GM12878 (cell line): Measurements from ENCODE around the gene CLMP. TPM values are rescaled to one million over a fixed set of nuclear protein-coding genes. Genes with fewer than 3 reads are reported as not detected.

ENCODE experiments used
- ATAC-seq: fragments of 200-7000 bp; cut with Tn5 transposase; 3 replicates; pipeline ENCODE4 v1.9.1; 2020; ENCODE audit warnings: mild to moderate bottlenecking, moderate library complexity
- BruUV-seq: library from RNA; stranded (reverse); fragments of 400-500 nt; replicated peaks from 2 replicates; lab custom pipeline; 2021; lab: Mats Ljungman, UMichigan
- CTCF ChIA-PET: fragments of 300-600 bp; sonication (Branson Sonifier 250); formaldehyde crosslinking; extraction: SDS; loops from one replicate; lab custom pipeline; 2021; ENCODE audit warnings: inconsistent platforms; lab: Yijun Ruan, JAX
- POLR2A ChIA-PET: fragments of 350-600 bp; formaldehyde crosslinking; extraction: SDS; loops from one replicate; lab custom pipeline; 2021; ENCODE audit warnings: inconsistent platforms; lab: Charles Lee
- RAD21 ChIA-PET: fragments of 300-600 bp; sonication (Branson Sonifier 250); formaldehyde crosslinking; loops from one replicate; lab custom pipeline; 2023; ENCODE audit warnings: antibody characterized with exemption; ENCODE audit not compliant: unreplicated experiment; lab: Charles Lee
- SMC1A ChIA-PET: fragments of 300-600 bp; sonication (Branson Sonifier 250); formaldehyde crosslinking; loops from one replicate; lab custom pipeline; 2023; ENCODE audit not compliant: unreplicated experiment, uncharacterized antibody; lab: Charles Lee
- DNase-seq: peaks from one replicate; pipeline ENCODE4 v3.0.0-alpha.2; 2011; ENCODE audit warnings: low read depth, low spot score
- FAIRE-seq: peaks from 3 replicates; lab custom pipeline; 2011; peaks lifted over from hg19 to GRCh38; lab: Jason Lieb, UNC
- H2AFZ ChIP-seq: 2 replicates; pipeline ENCODE4 v1.6.0; 2011; ENCODE audit warnings: low read depth, low read length, control low read depth; ENCODE audit not compliant: control insufficient read depth
- H3K27ac ChIP-seq: 2 replicates; pipeline ENCODE4 v1.5.1; 2011; ENCODE audit warnings: control low read depth; ENCODE audit not compliant: control insufficient read depth, insufficient read depth
- H3K27me3 ChIP-seq, 2 experiments: replicated peaks in 1 of 2; 2 replicates each; pipeline versions ENCODE4 v1.6.0 to v1.6.1; 2011; ENCODE audit warnings: low read length in 1 of 2; ENCODE audit not compliant: control insufficient read depth in 2 of 2, insufficient read depth in 2 of 2
- H3K36me3 ChIP-seq, 2 experiments: 2 replicates each; pipeline ENCODE4 v1.5.1; 2011; ENCODE audit warnings: low read length in 1 of 2; ENCODE audit not compliant: control insufficient read depth in 2 of 2, insufficient read depth in 2 of 2
- H3K4me1 ChIP-seq: 2 replicates; pipeline ENCODE4 v1.6.1; 2011; ENCODE audit warnings: mild to moderate bottlenecking, low read length, moderate library complexity, mixed read lengths; ENCODE audit not compliant: control insufficient read depth, insufficient read depth
- H3K4me2 ChIP-seq: 2 replicates; pipeline ENCODE4 v1.6.0; 2011; ENCODE audit warnings: control low read depth; ENCODE audit not compliant: control insufficient read depth, insufficient read depth
- H3K4me3 ChIP-seq: fragments of 200-600 bp; sonication (generic); 2 replicates; pipeline ENCODE4 v1.5.1; 2016
- H3K79me2 ChIP-seq: 2 replicates; pipeline ENCODE4 v1.6.0; 2011; ENCODE audit warnings: low read length; ENCODE audit not compliant: control insufficient read depth, insufficient read depth
- H3K9ac ChIP-seq: 2 replicates; pipeline ENCODE4 v1.8.0; 2011; ENCODE audit warnings: low read length, control low read depth, mixed read lengths; ENCODE audit not compliant: control insufficient read depth, insufficient read depth
- H3K9me3 ChIP-seq: replicated peaks from 3 replicates; pipeline ENCODE4 v1.5.1; 2011; ENCODE audit warnings: mild to moderate bottlenecking, low read length; ENCODE audit not compliant: control insufficient read depth, insufficient read depth
- H4K20me1 ChIP-seq: 2 replicates; pipeline ENCODE4 v1.6.0; 2011; ENCODE audit not compliant: control insufficient read depth, insufficient read depth
- ETV6 ChIP-seq, 2 experiments: fragments of 450-650 bp in 1 of 2; IDR thresholded peaks in 1 of 2; conservative IDR thresholded peaks in 1 of 2; 2 replicates each; pipeline ENCODE4 v1.6.1; 2014; ENCODE audit warnings: antibody characterized with exemption in 1 of 2, borderline replicate concordance in 1 of 2, low read depth in 1 of 2, mild to moderate bottlenecking in 1 of 2, moderate library complexity in 1 of 2
- GABPA ChIP-seq: IDR thresholded peaks from 2 replicates; pipeline ENCODE4 v1.6.1; 2014; ENCODE audit warnings: antibody characterized with exemption, low read depth, mild to moderate bottlenecking, inconsistent platforms
- MYC ChIP-seq: IDR thresholded peaks from 2 replicates; pipeline ENCODE4 v1.6.1; 2011; ENCODE audit warnings: mild to moderate bottlenecking, low read length, moderate library complexity, inconsistent platforms; ENCODE audit not compliant: insufficient read depth, insufficient replicate concordance, insufficient read length, severe bottlenecking
- PBX3 ChIP-seq: IDR thresholded peaks from 2 replicates; pipeline ENCODE4 v1.6.1; 2011; ENCODE audit warnings: mild to moderate bottlenecking, low read depth, low read length, moderate library complexity; ENCODE audit not compliant: insufficient replicate concordance
- PML ChIP-seq: IDR thresholded peaks from 2 replicates; pipeline ENCODE4 v1.6.1; 2012; ENCODE audit warnings: low read length, inconsistent platforms
- POLR2AphosphoS2 ChIP-seq: IDR thresholded peaks from 2 replicates; pipeline ENCODE4 v1.6.1; 2011; ENCODE audit warnings: low read depth, mild to moderate bottlenecking, low read length, improper control_type of control experiment, moderate library complexity
- RAD21 ChIP-seq: IDR thresholded peaks from 2 replicates; pipeline ENCODE4 v1.6.1; 2011; ENCODE audit warnings: mild to moderate bottlenecking, low read depth, low read length, moderate library complexity; ENCODE audit not compliant: insufficient read depth
- SP1 ChIP-seq: IDR thresholded peaks from one replicate; pipeline ENCODE4 v1.6.1; 2011; ENCODE audit warnings: low read depth, low read length
- SPI1 ChIP-seq: IDR thresholded peaks from 2 replicates; pipeline ENCODE4 v1.6.1; 2011; ENCODE audit warnings: low read depth, mild to moderate bottlenecking, low read length, moderate library complexity, borderline replicate concordance; ENCODE audit not compliant: insufficient read depth
- TBL1XR1 ChIP-seq: IDR thresholded peaks from 2 replicates; pipeline ENCODE4 v1.6.1; 2012; ENCODE audit warnings: low read depth, low read length, improper control_type of control experiment
- ZBTB4 ChIP-seq: fragments of 450-650 bp; formaldehyde crosslinking; IDR thresholded peaks from 2 replicates; pipeline ENCODE4 v1.4.0; 2022; ENCODE audit warnings: mild to moderate bottlenecking, moderate library complexity
- WGBS: methylation state at CpG from one replicate; pipeline ENCODE4 v1.1.6; 2016; ENCODE audit warnings: low lambda C conversion rate; ENCODE audit not compliant: insufficient replicate concordance, insufficient coverage; ENCODE audit errors: missing lambda C conversion rate; 5-methylcytosine and 5-hydroxymethylcytosine counted together
- in situ Hi-C: fragments of 300-500 bp; cut with MboI; formaldehyde crosslinking; loops from 9 replicates; pipeline ENCODE4 v1.14.3; 2018; ENCODE audit warnings: mixed read lengths
- intact Hi-C: fragments of 100-400 bp; cut with micrococcal nuclease; formaldehyde crosslinking; loops from one replicate; pipeline ENCODE4 v1.14.2; 2022; ENCODE audit not compliant: unreplicated experiment
- polyA plus RNA-seq, 11 experiments: library from polyadenylated mRNA; depleted of rRNA in 4 of 11; unstranded in 6 of 11; stranded (reverse) in 5 of 11; fragments of >200 nt; fragmentation: Nextera tagmentation in 4 of 11; fragmentation: Illumina TruSeq in 1 of 11; extraction: Ambion mirVana in 4 of 11; extraction: Trizol in 1 of 11; gene quantifications; 1 replicate in 1 of 11; 2 replicates in 10 of 11; pipeline versions ENCODE4 v1.2.1 to v1.2.3, GENCODE V29; 2011 to 2016; ENCODE audit warnings: inconsistent platforms in 2 of 11, missing spikeins in 2 of 11, low read depth in 1 of 11
- total RNA-seq, 4 experiments: library from RNA; depleted of rRNA in 3 of 4; stranded (reverse); fragments of >200 nt in 3 of 4; fragmentation: Illumina TruSeq in 1 of 4; extraction: Trizol in 1 of 4; gene quantifications; 2 replicates each; pipeline versions ENCODE4 v1.2.1 to v1.2.3, GENCODE V29; 2013 to 2021

Gene CLMP
- total and polyA plus RNA-seq, 10 of the 15 experiments (the other 5 are each of a cell fraction or from before 2014, with no cell fraction given): 0.01 to 0.71 (median 0.20) TPM; not detected in 4

- SMC1A ChIA-PET: no interaction called here
- H2AFZ ChIP-seq: no peak overlapping the region
- no peaks in the 10 kb centered on the region for H4K20me1 ChIP-seq
- RAD21 ChIA-PET: no interaction called here
- CTCF ChIA-PET: interaction anchor here (1.4 kb wide), 1 partner anchor 65 kb away, joined by 3 read pairs; no protein-coding TSS in a partner anchor
- POLR2A ChIA-PET: interaction anchor here (0.6 kb wide), 1 partner anchor 569 kb away, joined by 4 read pairs; no protein-coding TSS in a partner anchor
- no peak for TF ChIP-seq RAD21
- intact Hi-C loops (no loop called here), in situ Hi-C loops (no loop called here)
- H3K9ac ChIP-seq: no peak overlapping the region
- no peak for FAIRE-seq
- H3K79me2 ChIP-seq: no peaks in the 10 kb centered on the region
- no peak for DNase-seq
- H3K4me2 ChIP-seq: no peak overlapping the region
- BruUV-seq: no TSS peak
- WGBS: 14% methylated on average over 10 of the region's 10 CpGs
- H3K9me3 ChIP-seq: no peaks in the 10 kb centered on the region
- H3K4me1 ChIP-seq: no peaks in the 10 kb centered on the region
- H3K36me3 ChIP-seq: no peaks in the 10 kb centered on the region
- no peak for ATAC-seq
- no peak overlapping the region for H3K27ac ChIP-seq
- peaks cover 4 to 10% of the 10 kb centered on the region in 2 experiments; a peak in 3 of 4 replicates for H3K27me3 ChIP-seq
- no peak overlapping the region for H3K4me3 ChIP-seq
These were observed 13.1 kb downstream of the CLMP start for GRCh38 chr11:123181767-123182500.

- Histone ChIP-seq H3K4me1 (no peaks in the 10 kb centered on the region), H3K9ac (no peak overlapping the region), H3K79me2 (no peaks in the 10 kb centered on the region), H4K20me1 (no peaks in the 10 kb centered on the region), H3K4me3 (no peak overlapping the region), H3K36me3 (no peaks in the 10 kb centered on the region), H3K27ac (no peak overlapping the region), H3K4me2 (no peak overlapping the region), H3K27me3 (peaks cover 4 to 10% of the 10 kb centered on the region in 2 experiments; a peak in 3 of 4 replicates), H2AFZ (no peak overlapping the region), H3K9me3 (no peaks in the 10 kb centered on the region)
- DNase-seq: no peak
- in situ Hi-C loops: no loop called here
- no peak for FAIRE-seq
- ChIA-PET SMC1A (no interaction called here), RAD21 (no interaction called here), CTCF (interaction anchor here (1.4 kb wide), 1 partner anchor 66 kb away, joined by 3 read pairs; no protein-coding TSS in a partner anchor), POLR2A (interaction anchor here (0.6 kb wide), 1 partner anchor 568 kb away, joined by 4 read pairs; no protein-coding TSS in a partner anchor)
- 70% methylated on average over 4 of the region's 4 CpGs for WGBS
- BruUV-seq: no TSS peak
- intact Hi-C loops: no loop called here
- ATAC-seq: no peak
- TF ChIP-seq GABPA (no peak), SPI1 (no peak), ETV6 (conservative IDR thresholded peaks at IDR 0.05 in 1 of 2, IDR thresholded peaks at IDR 0.05 in 1 of 2; ENCODE audit: borderline replicate concordance in 1 of 2, low read depth in 1 of 2) (no peak), SP1 (no peak), POLR2AphosphoS2 (no peak), PBX3 (no peak), ZBTB4 (CRISPR knock-in tag) (no peak), MYC (no peak), PML (no peak), TBL1XR1 (no peak)
These were observed 14.0 kb downstream of the CLMP start for GRCh38 chr11:123181075-123181474.
